Activated CD4-positive, alpha-beta memory T cell treated with anti-CD3 and anti-CD28 coated beads, Interleukin-2, amount 10 ng/mL, durations not matched to agents 7 days and 5 days (primary cell): ENCODE measurements around the gene GLRX. TPM values are rescaled to one million over a fixed set of nuclear protein-coding genes. Genes with fewer than 3 reads are reported as not detected.
A peak's percentile ranks its signal among the peaks of the same experiment; 100 is the strongest.
"Not testable (repeated sequence)": the region's sequence is repeated elsewhere in the genome, so short reads cannot be mapped to it uniquely, and the experiment has no call there.

Experiments used
- CTCF ChIA-PET: fragments of 350-600 bp; sonication (Branson Sonifier 250); formaldehyde crosslinking; loops from one replicate; lab custom pipeline; 2021; ENCODE audit warnings: antibody characterized with exemption, inconsistent platforms; lab: Charles Lee
- POLR2A ChIA-PET: fragments of 350-600 bp; sonication (Branson Sonifier 250); formaldehyde crosslinking; loops from one replicate; lab custom pipeline; 2021; ENCODE audit warnings: antibody characterized with exemption; lab: Charles Lee
- DNase-seq: peaks from one replicate; pipeline ENCODE4 v3.0.0-alpha.2; 2020
- H3K27ac Mint-ChIP-seq: one replicate; pipeline ENCODE4 v1.8.0; 2021; ENCODE audit warnings: mild to moderate bottlenecking, mixed read lengths
- H3K27me3 Mint-ChIP-seq: one replicate; pipeline ENCODE4 v1.8.0; 2021; ENCODE audit warnings: mixed read lengths
- H3K36me3 Mint-ChIP-seq: one replicate; pipeline ENCODE4 v1.8.0; 2021; ENCODE audit warnings: low read depth, mixed read lengths
- H3K4me1 Mint-ChIP-seq: one replicate; pipeline ENCODE4 v1.8.0; 2021; ENCODE audit warnings: mixed read lengths
- H3K4me3 Mint-ChIP-seq: one replicate; pipeline ENCODE4 v1.8.0; 2021; ENCODE audit warnings: mild to moderate bottlenecking, mixed read lengths
- H3K9me3 Mint-ChIP-seq: one replicate; pipeline ENCODE4 v1.8.0; 2021; ENCODE audit warnings: mixed read lengths
- total RNA-seq, 2 experiments: library from RNA; stranded (reverse); gene quantifications; one replicate each; pipeline ENCODE4 v1.2.3, GENCODE V29; 2021

GLRX gene
- total RNA-seq, 2 experiments from 2014 or later, result 71.6 to 72.5 TPM

GRCh38 chr5:95812074-95812471 lies 10.5 kb downstream of the GLRX start:
- H3K36me3 Mint-ChIP-seq, result peaks cover 56% of the 10 kb centered on the region
- peaks cover 88% of the 10 kb centered on the region for H3K4me1 Mint-ChIP-seq
- peak overlapping the region; percentile 45 for H3K27ac Mint-ChIP-seq
- H3K27me3 Mint-ChIP-seq, result no peaks in the 10 kb centered on the region
- POLR2A ChIA-PET, result interaction anchor here (5.9 kb wide), 1 partner anchor 10 kb away, joined by 113 read pairs; the partner anchor contains the start of gene GLRX
- no peaks in the 10 kb centered on the region for H3K9me3 Mint-ChIP-seq
- CTCF ChIA-PET, result interaction anchor here (0.8 to 1.6 kb wide), 3 partner anchors 12 to 190 kb away, joined by 3 to 8 read pairs (median 4); partner anchors contain the start of gene GLRX
- no peak for DNase-seq
- H3K4me3 Mint-ChIP-seq, result no peak overlapping the region

GRCh38 chr5:95811461-95812073 lies 11.0 kb downstream of the GLRX start:
- H3K27ac Mint-ChIP-seq, result peak overlapping the region; percentile 45
- not testable (repeated sequence) for H3K4me3 Mint-ChIP-seq, DNase-seq, H3K9me3 Mint-ChIP-seq, H3K27me3 Mint-ChIP-seq
- ChIA-PET CTCF (interaction anchor here (0.8 to 4.4 kb wide), 4 partner anchors 10 to 189 kb away, joined by 3 to 63 read pairs (median 6); partner anchors contain the start of gene GLRX), POLR2A (interaction anchor here (5.9 kb wide), 1 partner anchor 10 kb away, joined by 113 read pairs; the partner anchor contains the start of gene GLRX)
- peaks cover 51% of the 10 kb centered on the region for H3K36me3 Mint-ChIP-seq
- peaks cover 82% of the 10 kb centered on the region for H3K4me1 Mint-ChIP-seq

- H3K27ac Mint-ChIP-seq, H3K9me3 Mint-ChIP-seq, H3K27me3 Mint-ChIP-seq, H3K4me3 Mint-ChIP-seq, DNase-seq: not testable (repeated sequence)
- H3K4me1 Mint-ChIP-seq, result peaks cover 78% of the 10 kb centered on the region
- CTCF ChIA-PET, result interaction anchor here (3.8 to 6.1 kb wide), 3 partner anchors 10 to 36 kb away, joined by 23 to 79 read pairs (median 63); partner anchors contain the start of gene GLRX
- POLR2A ChIA-PET, result interaction anchor here (0.7 to 5.9 kb wide), 4 partner anchors 11 to 164 kb away, joined by 3 to 113 read pairs (median 4); partner anchors contain the start of genes GLRX and RFESD
- H3K36me3 Mint-ChIP-seq, result peaks cover 46% of the 10 kb centered on the region
Observed at GRCh38 chr5:95811126-95811423, 11.5 kb downstream of the GLRX start.

- H3K4me3 Mint-ChIP-seq, result no peak overlapping the region
- H3K9me3 Mint-ChIP-seq, result no peaks in the 10 kb centered on the region
- peaks cover 40% of the 10 kb centered on the region for H3K36me3 Mint-ChIP-seq
- no peak overlapping the region for H3K27ac Mint-ChIP-seq
- no peaks in the 10 kb centered on the region for H3K27me3 Mint-ChIP-seq
- H3K4me1 Mint-ChIP-seq, result peaks cover 72% of the 10 kb centered on the region
- DNase-seq, result no peak
- CTCF ChIA-PET, result interaction anchor here (3.8 to 6.1 kb wide), 3 partner anchors 11 to 37 kb away, joined by 23 to 79 read pairs (median 63); partner anchors contain the start of gene GLRX
- POLR2A ChIA-PET, result interaction anchor here (0.7 to 5.9 kb wide), 7 partner anchors 11 to 164 kb away, joined by 3 to 113 read pairs (median 4); partner anchors contain the start of genes GLRX and RFESD
Observed at GRCh38 chr5:95810305-95811125, 12.0 kb downstream of the GLRX start.

- Mint-ChIP-seq H3K4me1 (peaks cover 65% of the 10 kb centered on the region), H3K9me3 (peaks cover 2% of the 10 kb centered on the region), H3K36me3 (peaks cover 35% of the 10 kb centered on the region), H3K27ac (peak overlapping the region; percentile 78), H3K4me3 (no peak overlapping the region), H3K27me3 (no peaks in the 10 kb centered on the region)
- POLR2A ChIA-PET, result interaction anchor here (1.1 to 5.9 kb wide), 7 partner anchors 12 to 163 kb away, joined by 3 to 113 read pairs (median 6); partner anchors contain the start of genes GLRX and RFESD
- no peak for DNase-seq
- CTCF ChIA-PET, result interaction anchor here (1.1 to 6.1 kb wide), 6 partner anchors 12 to 153 kb away, joined by 3 to 79 read pairs (median 16); partner anchors contain the start of gene GLRX
Observed at GRCh38 chr5:95809414-95809960, 13.0 kb downstream of the GLRX start.

GRCh38 chr5:95808686-95809413 lies 13.7 kb downstream of the GLRX start:
- H3K4me1 Mint-ChIP-seq, result peaks cover 60% of the 10 kb centered on the region
- peak overlapping the region; percentile 50 for H3K4me3 Mint-ChIP-seq
- peak; percentile 81 for DNase-seq
- peaks cover 29% of the 10 kb centered on the region for H3K36me3 Mint-ChIP-seq
- POLR2A ChIA-PET, result interaction anchor here (0.6 to 5.9 kb wide), 11 partner anchors 13 to 764 kb away, joined by 3 to 113 read pairs (median 4); partner anchors contain the start of genes GLRX and RFESD
- CTCF ChIA-PET, result interaction anchor here (0.6 to 6.1 kb wide), 9 partner anchors 13 to 162 kb away, joined by 3 to 79 read pairs (median 6); partner anchors contain the start of genes GLRX and RFESD
- peak overlapping the region; percentile 78 for H3K27ac Mint-ChIP-seq
- H3K27me3 Mint-ChIP-seq, result no peaks in the 10 kb centered on the region
- H3K9me3 Mint-ChIP-seq, result peaks cover 2% of the 10 kb centered on the region

- H3K36me3 Mint-ChIP-seq, result peaks cover 24% of the 10 kb centered on the region
- ChIA-PET POLR2A (interaction anchor here (0.6 to 5.9 kb wide), 11 partner anchors 13 to 765 kb away, joined by 3 to 113 read pairs (median 4); partner anchors contain the start of genes GLRX and RFESD), CTCF (interaction anchor here (0.6 to 6.1 kb wide), 13 partner anchors 8 to 509 kb away, joined by 3 to 79 read pairs (median 4); partner anchors contain the start of genes GLRX and RFESD)
- DNase-seq, result no peak
- H3K4me1 Mint-ChIP-seq, result peaks cover 56% of the 10 kb centered on the region
- H3K4me3 Mint-ChIP-seq, result peak overlapping the region; percentile 50
- no peaks in the 10 kb centered on the region for H3K27me3 Mint-ChIP-seq
- peak overlapping the region; percentile 78 for H3K27ac Mint-ChIP-seq
- peaks cover 2% of the 10 kb centered on the region for H3K9me3 Mint-ChIP-seq
Observed at GRCh38 chr5:95808013-95808685, 14.4 kb downstream of the GLRX start.

GRCh38 chr5:95806687-95807086 lies 15.8 kb downstream of the GLRX start:
- no peak for DNase-seq
- Mint-ChIP-seq H3K4me3 (no peak overlapping the region), H3K9me3 (peaks cover 2% of the 10 kb centered on the region)

GRCh38 chr5:95804736-95805539 lies 17.6 kb downstream of the GLRX start:
- Mint-ChIP-seq H3K9me3 (peaks cover 2% of the 10 kb centered on the region), H3K36me3 (peaks cover 13% of the 10 kb centered on the region), H3K4me1 (peaks cover 27% of the 10 kb centered on the region), H3K4me3 (no peak overlapping the region), H3K27me3 (no peaks in the 10 kb centered on the region), H3K27ac (no peak overlapping the region)
- DNase-seq, result no peak
- ChIA-PET CTCF (interaction anchor here (2.2 to 6.1 kb wide), 2 partner anchors 23 to 24 kb away, joined by 10 to 79 read pairs; no protein-coding TSS in a partner anchor), POLR2A (interaction anchor here (1.0 kb wide), 1 partner anchor 12 kb away, joined by 3 read pairs; no protein-coding TSS in a partner anchor)

More at GRCh38 chr5:95806687-95807086, 15.8 kb downstream of the GLRX start:
- Mint-ChIP-seq H3K4me1 (peaks cover 42% of the 10 kb centered on the region), H3K36me3 (peaks cover 17% of the 10 kb centered on the region), H3K27ac (no peak overlapping the region), H3K27me3 (no peaks in the 10 kb centered on the region)
- CTCF ChIA-PET, result interaction anchor here (2.4 to 6.1 kb wide), 3 partner anchors 14 to 25 kb away, joined by 6 to 79 read pairs (median 63); partner anchors contain the start of gene GLRX
- POLR2A ChIA-PET, result interaction anchor here (1.4 to 2.6 kb wide), 2 partner anchors 25 to 44 kb away, joined by 3 to 6 read pairs; no protein-coding TSS in a partner anchor

GRCh38 chr5:95803271-95804148 lies 19.0 kb downstream of the GLRX start:
- no peak overlapping the region for H3K4me3 Mint-ChIP-seq
- DNase-seq, result no peak
- no peak overlapping the region for H3K27ac Mint-ChIP-seq
- peaks cover 9% of the 10 kb centered on the region for H3K36me3 Mint-ChIP-seq
- CTCF ChIA-PET, result interaction anchor here (1.0 to 2.2 kb wide), 2 partner anchors 11 to 22 kb away, joined by 3 to 10 read pairs; no protein-coding TSS in a partner anchor
- peaks cover 2% of the 10 kb centered on the region for H3K9me3 Mint-ChIP-seq
- POLR2A ChIA-PET, result no interaction called here
- H3K27me3 Mint-ChIP-seq, result no peaks in the 10 kb centered on the region
- peaks cover 14% of the 10 kb centered on the region for H3K4me1 Mint-ChIP-seq
